Renal pelvis (tissue), 4 donors: ENCODE measurements around the gene C17orf67. TPM values are rescaled to one million over a fixed set of nuclear protein-coding genes. Genes with fewer than 3 reads are reported as not detected.

Source experiments
- DNase-seq: peaks from one replicate; pipeline ENCODE4 v3.0.0-alpha.2; 2013
- polyA plus RNA-seq, 3 donors: library from polyadenylated mRNA; unstranded; fragments of 120-200 nt; gene quantifications; one replicate each; pipeline ENCODE4 v1.2.1, GENCODE V29; 2013; ENCODE audit not compliant: insufficient read length in 3 of 3

C17orf67 gene
- polyA plus RNA-seq, 3 donors, result 1.3 to 2.0 (median 1.4) TPM

- no peak for DNase-seq
Observed at GRCh38 chr17:56808503-56808902, 25.2 kb downstream of the C17orf67 start.

GRCh38 chr17:56807723-56808122 lies 26.0 kb downstream of the C17orf67 start:
- DNase-seq, result no peak

- no peak for DNase-seq
Observed at GRCh38 chr17:56806949-56807348, 26.8 kb downstream of the C17orf67 start.

- DNase-seq, result no peak
Observed at GRCh38 chr17:56804454-56804853, 29.3 kb downstream of the C17orf67 start.

GRCh38 chr17:56803071-56803470 lies 30.6 kb downstream of the C17orf67 start:
- no peak for DNase-seq

GRCh38 chr17:56801459-56802178 lies 32.1 kb downstream of the C17orf67 start:
- no peak for DNase-seq

- peak; percentile 48 for DNase-seq
Observed at GRCh38 chr17:56798916-56799315, 34.8 kb downstream of the C17orf67 start.

GRCh38 chr17:56796536-56796935 lies 37.2 kb downstream of the C17orf67 start:
- DNase-seq, result no peak

GRCh38 chr17:56795221-56795865 lies 38.4 kb downstream of the C17orf67 start:
- DNase-seq, result no peak

GRCh38 chr17:56793957-56794356 lies 39.8 kb downstream of the C17orf67 start:
- no peak for DNase-seq

- DNase-seq, result no peak
Observed at GRCh38 chr17:56793531-56793930, 40.2 kb downstream of the C17orf67 start.

- no peak for DNase-seq
Observed at GRCh38 chr17:56792267-56792666, 41.5 kb downstream of the C17orf67 start.

- no peak for DNase-seq
Observed at GRCh38 chr17:56786989-56787482, 46.7 kb downstream of the C17orf67 start.

- no peak for DNase-seq
Observed at GRCh38 chr17:56785997-56786680, 47.6 kb downstream of the C17orf67 start.

- no peak for DNase-seq
Observed at GRCh38 chr17:56785405-56785804, 48.3 kb downstream of the C17orf67 start.

- DNase-seq, result no peak
Observed at GRCh38 chr17:56782338-56782737, 51.4 kb downstream of the C17orf67 start.

GRCh38 chr17:56781906-56782305 lies 51.8 kb downstream of the C17orf67 start:
- DNase-seq, result no peak

- DNase-seq, result peak; percentile 60
Observed at GRCh38 chr17:56779898-56780777, 53.6 kb downstream of the C17orf67 start.

GRCh38 chr17:56779322-56779721 lies 54.4 kb downstream of the C17orf67 start:
- no peak for DNase-seq

GRCh38 chr17:56778898-56779297 lies 54.8 kb downstream of the C17orf67 start:
- DNase-seq, result no peak

GRCh38 chr17:56777859-56778258 lies 55.9 kb downstream of the C17orf67 start:
- DNase-seq, result no peak

- DNase-seq, result no peak
Observed at GRCh38 chr17:56774650-56775049, 59.1 kb downstream of the C17orf67 start.
